Fibroblast of lung (primary cell): ENCODE results near the gene LCN10. TPM values are rescaled to one million over a fixed set of nuclear protein-coding genes. Genes with fewer than 3 reads are reported as not detected.

Experiments
- DNase-seq, 2 donors: peaks; one replicate each; pipeline versions ENCODE4 v3.0.0 to v3.0.0-alpha.2; 2010; ENCODE audit warnings: low read depth in 2 of 2
- H2AFZ ChIP-seq: 2 replicates; pipeline ENCODE4 v1.5.1; 2012; ENCODE audit warnings: low read length, control low read depth, inconsistent platforms
- H3K27ac ChIP-seq: 2 replicates; pipeline ENCODE4 v1.5.1; 2011; ENCODE audit warnings: low read length, control low read depth; ENCODE audit not compliant: insufficient read depth
- H3K27me3 ChIP-seq: 2 replicates; pipeline ENCODE4 v1.5.1; 2011; ENCODE audit warnings: mild to moderate bottlenecking, low read length; ENCODE audit not compliant: control insufficient read depth, insufficient read depth
- H3K36me3 ChIP-seq: 2 replicates; pipeline ENCODE4 v1.5.1; 2011; ENCODE audit warnings: low read length; ENCODE audit not compliant: control insufficient read depth, insufficient read depth
- H3K4me1 ChIP-seq: 2 replicates; pipeline ENCODE4 v1.5.1; 2011; ENCODE audit warnings: low read length; ENCODE audit not compliant: control insufficient read depth, insufficient read depth; ENCODE audit errors: extremely low read depth
- H3K4me2 ChIP-seq: 2 replicates; pipeline ENCODE4 v1.5.1; 2011; ENCODE audit warnings: low read length, control low read depth; ENCODE audit not compliant: insufficient read depth; ENCODE audit errors: extremely low read depth
- H3K4me3 ChIP-seq, 4 experiments: fragments of 200-600 bp in 1 of 4; sonication (generic) in 1 of 4; replicated peaks in 1 of 4; 2 replicates each; pipeline ENCODE4 v1.5.1; 2011 to 2016; ENCODE audit warnings: low read length in 4 of 4, low read depth in 3 of 4, mild to moderate bottlenecking in 3 of 4, control low read depth in 2 of 4, inconsistent platforms in 1 of 4, mixed read lengths in 1 of 4; ENCODE audit not compliant: insufficient read depth in 1 of 4; ENCODE audit errors: control extremely low read depth in 1 of 4
- H3K79me2 ChIP-seq: 2 replicates; pipeline ENCODE4 v1.5.1; 2012; ENCODE audit warnings: mild to moderate bottlenecking, low read length, inconsistent platforms; ENCODE audit not compliant: control insufficient read depth, insufficient read depth
- H3K9ac ChIP-seq: 2 replicates; pipeline ENCODE4 v1.5.1; 2011; ENCODE audit warnings: mild to moderate bottlenecking, low read length, control low read depth; ENCODE audit not compliant: insufficient read depth
- H3K9me3 ChIP-seq: 2 replicates; pipeline ENCODE4 v1.5.1; 2012; ENCODE audit warnings: low read depth, low read length; ENCODE audit not compliant: control insufficient read depth, insufficient read depth
- H4K20me1 ChIP-seq: 2 replicates; pipeline ENCODE4 v1.5.1; 2011; ENCODE audit warnings: low read length; ENCODE audit not compliant: control insufficient read depth, insufficient read depth; ENCODE audit errors: extremely low read depth
- CTCF ChIP-seq, 2 donors: IDR thresholded peaks in 1 of 2; conservative IDR thresholded peaks in 1 of 2; 1 replicate in 1 of 2; 2 replicates in 1 of 2; pipeline ENCODE4 v1.5.1; 2011 to 2012; ENCODE audit warnings: low read length in 2 of 2, control low read depth in 1 of 2, inconsistent platforms in 1 of 2, low read depth in 1 of 2, mild to moderate bottlenecking in 1 of 2
- EZH2 ChIP-seq: IDR thresholded peaks from 2 replicates; pipeline ENCODE4 v1.5.1; 2012; ENCODE audit warnings: low read length, control low read depth, mild to moderate bottlenecking; ENCODE audit errors: missing control alignments
- polyA plus RNA-seq, 2 donors: library from polyadenylated mRNA; depleted of rRNA in 1 of 2; stranded (reverse) in 1 of 2; unstranded in 1 of 2; fragments of >200 nt; gene quantifications; 2 replicates each; pipeline ENCODE4 v1.2.1, GENCODE V29; 2011 to 2012; ENCODE audit warnings: missing spikeins in 1 of 2
- total RNA-seq: library from RNA; depleted of rRNA; stranded (reverse); fragments of >200 nt; gene quantifications from 2 replicates; pipeline ENCODE4 v1.2.1, GENCODE V29; 2014

LCN10 gene
- total and polyA plus RNA-seq, 2 donors (not counting 1 experiment from before 2014, with no cell fraction given): not detected

GRCh38 chr9:136784997-136785361, 42.2 kb upstream of the LCN10 start:
- no peaks in the 10 kb centered on the region for H3K36me3 ChIP-seq
- no peaks in the 10 kb centered on the region for H3K9me3 ChIP-seq
- H3K4me1 ChIP-seq: no peaks in the 10 kb centered on the region
- H3K4me2 ChIP-seq: no peak overlapping the region
- H3K27me3 ChIP-seq: peaks cover 13% of the 10 kb centered on the region
- H4K20me1 ChIP-seq: no peaks in the 10 kb centered on the region
- H2AFZ ChIP-seq: no peak overlapping the region
- no peak for TF ChIP-seq EZH2
- TF ChIP-seq CTCF (conservative IDR thresholded peaks at IDR 0.05 in 1 of 2, IDR thresholded peaks at IDR 0.05 in 1 of 2; ENCODE audit: low read depth in 1 of 2, low read length in 2 of 2): no peak
- no peak overlapping the region for H3K4me3 ChIP-seq
- H3K27ac ChIP-seq: no peak overlapping the region
- no peaks in the 10 kb centered on the region for H3K79me2 ChIP-seq
- no peak overlapping the region for H3K9ac ChIP-seq
- DNase-seq: no peak

GRCh38 chr9:136784249-136784996, 41.7 kb upstream of the LCN10 start:
- peaks cover 17% of the 10 kb centered on the region for H3K27me3 ChIP-seq
- no peak overlapping the region for H2AFZ ChIP-seq
- H3K36me3 ChIP-seq: no peaks in the 10 kb centered on the region
- peak in 1 of 2 donors; percentile 29 for TF ChIP-seq CTCF (conservative IDR thresholded peaks at IDR 0.05 in 1 of 2, IDR thresholded peaks at IDR 0.05 in 1 of 2; ENCODE audit: low read depth in 1 of 2, low read length in 2 of 2)
- no peak for TF ChIP-seq EZH2
- H4K20me1 ChIP-seq: no peaks in the 10 kb centered on the region
- H3K9ac ChIP-seq: no peak overlapping the region
- no peak overlapping the region for H3K27ac ChIP-seq
- no peak for DNase-seq
- H3K4me2 ChIP-seq: no peak overlapping the region
- H3K4me3 ChIP-seq: no peak overlapping the region
- H3K9me3 ChIP-seq: no peaks in the 10 kb centered on the region
- no peaks in the 10 kb centered on the region for H3K4me1 ChIP-seq
- no peaks in the 10 kb centered on the region for H3K79me2 ChIP-seq

- TF ChIP-seq EZH2 (no peak), CTCF (conservative IDR thresholded peaks at IDR 0.05 in 1 of 2, IDR thresholded peaks at IDR 0.05 in 1 of 2; ENCODE audit: low read depth in 1 of 2, low read length in 2 of 2) (no peak)
- Histone ChIP-seq H3K79me2 (no peaks in the 10 kb centered on the region), H3K9ac (no peak overlapping the region), H3K36me3 (no peaks in the 10 kb centered on the region), H3K4me3 (no peak overlapping the region), H2AFZ (no peak overlapping the region), H3K27me3 (peaks cover 31% of the 10 kb centered on the region), H3K4me1 (no peaks in the 10 kb centered on the region), H3K9me3 (no peaks in the 10 kb centered on the region), H3K27ac (no peak overlapping the region), H3K4me2 (no peak overlapping the region), H4K20me1 (no peaks in the 10 kb centered on the region)
- DNase-seq: no peak
Measured at GRCh38 chr9:136782452-136782851, 39.7 kb upstream of the LCN10 start.
